HCT116 (cell line): ENCODE data around the gene AK3. TPM values are rescaled to one million over a fixed set of nuclear protein-coding genes. Genes with fewer than 3 reads are reported as not detected.

Experiments used
- ATAC-seq: fragments of 200-7000 bp; cut with Tn5 transposase; 2 replicates; pipeline ENCODE4 v1.9.1; 2020; ENCODE audit warnings: mild to moderate bottlenecking, moderate library complexity
- Bru-seq: library from RNA; stranded (reverse); fragments of 400-500 nt; gene quantifications from one replicate; lab custom pipeline; 2021; lab: Mats Ljungman, UMichigan
- BruChase-seq, 2 experiments: library from RNA; stranded (reverse); fragments of 400-500 nt; gene quantifications; one replicate each; lab custom pipeline; 2021; lab: Mats Ljungman, UMichigan
- BruUV-seq: library from RNA; stranded (reverse); fragments of 400-500 nt; replicated peaks from 2 replicates; lab custom pipeline; 2021; lab: Mats Ljungman, UMichigan
- CTCF ChIA-PET: fragments of 300-600 bp; sonication (Branson Sonifier 250); formaldehyde crosslinking; loops from one replicate; lab custom pipeline; 2021; ENCODE audit warnings: antibody characterized with exemption; lab: Charles Lee
- POLR2A ChIA-PET: fragments of 300-600, 350-600 bp; sonication (Branson Sonifier 250); formaldehyde crosslinking; loops from one replicate; lab custom pipeline; 2021; ENCODE audit warnings: antibody characterized with exemption; lab: Charles Lee
- RAD21 ChIA-PET, 2 experiments: fragments of 300-600 bp; sonication (Branson Sonifier 250); formaldehyde crosslinking; loops; one replicate each; lab custom pipeline; 2023; ENCODE audit warnings: low total read pairs in 2 of 2; ENCODE audit not compliant: uncharacterized antibody in 2 of 2, unreplicated experiment in 2 of 2, low non-redundant PET in 1 of 2; lab: Charles Lee
- DNase-seq: peaks from one replicate; pipeline ENCODE4 v3.0.0-alpha.2; 2010; ENCODE audit warnings: low read depth, low spot score
- H2AFZ ChIP-seq: fragments of 200-600 bp; shearing (Covaris generic), sonication (generic); 2 replicates; pipeline ENCODE4 v1.6.1; 2017; ENCODE audit warnings: low read depth, mixed run types, mixed read lengths, antibody characterized with exemption, low read length; ENCODE audit not compliant: poor library complexity, severe bottlenecking
- H3K27ac ChIP-seq: 2 replicates; pipeline ENCODE4 v1.5.1; 2012; ENCODE audit warnings: low read depth, low read length
- H3K27me3 ChIP-seq: fragments of 200-600 bp; sonication (generic); 2 replicates; pipeline ENCODE4 v1.6.1; 2016; ENCODE audit warnings: mixed run types, low read length, mixed read lengths; ENCODE audit not compliant: insufficient read depth
- H3K36me3 ChIP-seq, 2 experiments: fragments of 200-500 bp in 1 of 2; fragments of 200-600 bp in 1 of 2; sonication (Bioruptor generic) in 1 of 2; sonication (generic) in 1 of 2; 2 replicates each; pipeline versions ENCODE4 v1.5.1 to v1.6.1; 2014 to 2016; ENCODE audit warnings: low read length in 2 of 2, inconsistent platforms in 1 of 2, mixed read lengths in 1 of 2, mixed run types in 1 of 2; ENCODE audit not compliant: insufficient read depth in 2 of 2, control insufficient read depth in 1 of 2
- H3K4me1 ChIP-seq, 2 experiments: fragments of 200-600 bp in 1 of 2; sonication (generic) in 1 of 2; 2 replicates each; pipeline versions ENCODE4 v1.5.1 to v1.6.1; 2012 to 2017; ENCODE audit warnings: low read length in 2 of 2, inconsistent platforms in 1 of 2, mild to moderate bottlenecking in 1 of 2, mixed read lengths in 1 of 2, mixed run types in 1 of 2, moderate library complexity in 1 of 2; ENCODE audit not compliant: insufficient read depth in 2 of 2, control insufficient read depth in 1 of 2
- H3K4me2 ChIP-seq: fragments of 200-600 bp; sonication (generic); 2 replicates; pipeline ENCODE4 v1.6.1; 2017; ENCODE audit warnings: mixed run types, low read length, mixed read lengths
- H3K4me3 ChIP-seq, 2 experiments: fragments of 200-600 bp in 1 of 2; sonication (generic) in 1 of 2; replicated peaks in 1 of 2; 2 replicates each; pipeline ENCODE4 v1.5.1; 2011 to 2016; ENCODE audit warnings: low read length in 2 of 2, control low read depth in 1 of 2, low read depth in 1 of 2, mild to moderate bottlenecking in 1 of 2, mixed read lengths in 1 of 2, mixed run types in 1 of 2
- H3K79me2 ChIP-seq: fragments of 200-600 bp; sonication (generic); 2 replicates; pipeline ENCODE4 v1.6.1; 2017; ENCODE audit warnings: mild to moderate bottlenecking, mixed run types, low read length, moderate library complexity, mixed read lengths; ENCODE audit not compliant: insufficient read depth
- H3K9ac ChIP-seq: fragments of 200-600 bp; sonication (generic); 2 replicates; pipeline ENCODE4 v1.6.1; 2016; ENCODE audit warnings: low read length, mixed read lengths
- H3K9me2 ChIP-seq: fragments of 200-600 bp; sonication (generic), shearing (Covaris generic); 2 replicates; pipeline ENCODE4 v1.6.1; 2017; ENCODE audit warnings: mixed run types, mild to moderate bottlenecking, moderate library complexity; ENCODE audit not compliant: insufficient read depth
- H3K9me3 ChIP-seq, 2 experiments: fragments of 200-500 bp in 1 of 2; fragments of 200-600 bp in 1 of 2; sonication (Bioruptor generic) in 1 of 2; sonication (generic) in 1 of 2; 2 replicates each; pipeline ENCODE4 v1.6.1; 2014 to 2017; ENCODE audit warnings: low read length in 2 of 2, mixed read lengths in 2 of 2, inconsistent platforms in 1 of 2, low read depth in 1 of 2, mild to moderate bottlenecking in 1 of 2, mixed run types in 1 of 2, moderate library complexity in 1 of 2; ENCODE audit not compliant: control insufficient read depth in 1 of 2, insufficient read depth in 1 of 2
- H4K20me1 ChIP-seq: fragments of 200-600 bp; sonication (generic), shearing (Covaris generic); 2 replicates; pipeline ENCODE4 v1.6.1; 2017; ENCODE audit warnings: mixed run types, mild to moderate bottlenecking, moderate library complexity; ENCODE audit not compliant: insufficient read depth
- ATF3 ChIP-seq: IDR thresholded peaks from 2 replicates; pipeline ENCODE4 v1.6.1; 2012
- CBX3 ChIP-seq: IDR thresholded peaks from 2 replicates; pipeline ENCODE4 v1.6.1; 2012; ENCODE audit warnings: low read depth
- CEBPB ChIP-seq: IDR thresholded peaks from 2 replicates; pipeline ENCODE4 v1.6.1; 2012; ENCODE audit warnings: low read depth
- CTCF ChIP-seq, 3 experiments: fragments of 200-600 bp in 1 of 3; sonication (generic) in 1 of 3; IDR thresholded peaks in 2 of 3; conservative IDR thresholded peaks in 1 of 3; 2 replicates each; pipeline ENCODE4 v1.5.1; 2012 to 2017; ENCODE audit warnings: low read depth in 2 of 3, low read length in 2 of 3, antibody characterized with exemption in 1 of 3, borderline replicate concordance in 1 of 3, control low read depth in 1 of 3, mild to moderate bottlenecking in 1 of 3, mixed read lengths in 1 of 3, mixed run types in 1 of 3, moderate library complexity in 1 of 3; ENCODE audit not compliant: insufficient read depth in 1 of 3
- EGR1 ChIP-seq: IDR thresholded peaks from 2 replicates; pipeline ENCODE4 v1.6.1; 2012; ENCODE audit warnings: low read depth
- EZH2 ChIP-seq: fragments of 200-600 bp; sonication (generic); IDR thresholded peaks from 2 replicates; pipeline ENCODE4 v1.6.1; 2017; ENCODE audit warnings: antibody characterized with exemption, mixed run types
- EZH2phosphoT487 ChIP-seq: fragments of 200-600 bp; IDR thresholded peaks from 2 replicates; pipeline ENCODE4 v1.6.1; 2018; ENCODE audit warnings: antibody characterized with exemption, borderline replicate concordance
- JUND ChIP-seq: IDR thresholded peaks from 2 replicates; pipeline ENCODE4 v1.6.1; 2012
- MAX ChIP-seq: IDR thresholded peaks from 2 replicates; pipeline ENCODE4 v1.6.1; 2012
- POLR2A ChIP-seq: IDR thresholded peaks from 2 replicates; pipeline ENCODE4 v1.7.0; 2011; ENCODE audit warnings: borderline replicate concordance; ENCODE audit not compliant: insufficient read depth, insufficient read length; ENCODE audit errors: extremely low read depth
- POLR2AphosphoS5 ChIP-seq: IDR thresholded peaks from 2 replicates; pipeline ENCODE4 v1.6.1; 2011; ENCODE audit warnings: mild to moderate bottlenecking, low read depth, low read length, moderate library complexity
- RAD21 ChIP-seq: IDR thresholded peaks from 2 replicates; pipeline ENCODE4 v1.6.1; 2012; ENCODE audit warnings: low read depth, mild to moderate bottlenecking
- SP1 ChIP-seq: IDR thresholded peaks from 2 replicates; pipeline ENCODE4 v1.6.1; 2012; ENCODE audit warnings: low read depth
- SRF ChIP-seq: IDR thresholded peaks from 2 replicates; pipeline ENCODE4 v1.6.1; 2012; ENCODE audit warnings: low read depth
- YY1 ChIP-seq: IDR thresholded peaks from 2 replicates; pipeline ENCODE4 v1.6.1; 2011; ENCODE audit warnings: low read length, low read depth, moderate library complexity, mild to moderate bottlenecking; ENCODE audit not compliant: insufficient replicate concordance; ENCODE audit errors: extremely low read depth
- ZFX ChIP-seq: fragments of 450-650 bp; IDR thresholded peaks from 2 replicates; pipeline ENCODE4 v1.6.1; 2017
- intact Hi-C: fragments of 100-400 bp; cut with micrococcal nuclease; formaldehyde crosslinking; loops from 2 replicates; pipeline ENCODE4 v1.10.0; 2022
- long read RNA-seq: library from polyadenylated mRNA; unstranded; transcript quantifications from one replicate; pipeline ENCODE4 v2.0.0, GENCODE V29; 2021; ENCODE audit not compliant: unreplicated experiment
- polyA plus RNA-seq: library from polyadenylated mRNA; unstranded; fragments of >200 nt; gene quantifications from 2 replicates; pipeline ENCODE4 v1.2.1, GENCODE V29; 2012; ENCODE audit warnings: missing spikeins
- total RNA-seq: library from RNA; stranded (reverse); gene quantifications from one replicate; pipeline ENCODE4 v1.2.1, GENCODE V29; 2021; ENCODE audit not compliant: unreplicated experiment
- TF ChIP-seq, protein P1 (sequence below): IDR thresholded peaks from 2 replicates; pipeline ENCODE4 v1.6.1; 2012; ENCODE audit warnings: low read depth

The AK3 gene
- total RNA-seq (43.0 TPM), Bru-seq, nascent RNA (percentile 78 among the genes with signal in this experiment), BruChase-seq, experiment 1, labeled RNA remaining after a 6-hour chase (percentile 90 among the genes with signal in this experiment), BruChase-seq, experiment 2, labeled RNA remaining after a 2-hour chase (percentile 87 among the genes with signal in this experiment)
- polyA plus RNA-seq: 22.0 and 22.3 TPM in 2 replicates
- long read RNA-seq, transcript AK3-202 (5 exons, 2,736 nt): major isoform, 60 of 75 reads
- long read RNA-seq, partial matches to known transcripts: 0 of 75 reads
- long read RNA-seq, other reads (novel, unspliced or antisense): 13 of 75 reads

GRCh38 chr9:4740638-4741364, at the start of gene AK3:
Gene AK3, minus strand, starts transcription at chr9:4741202. Its CDS starts 115 bp downstream, at chr9:4741087.
- Histone ChIP-seq H3K79me2 (peaks cover 49% of the 10 kb centered on the region), H4K20me1 (no peaks in the 10 kb centered on the region), H3K27me3 (no peaks in the 10 kb centered on the region), H3K4me1 (peaks cover 27 to 45% of the 10 kb centered on the region in 2 experiments), H3K9ac (peak within 1 kb of the TSS; percentile 86), H2AFZ (no peak within 1 kb of the TSS), H3K27ac (peak within 1 kb of the TSS; percentile 84), H3K4me2 (peak within 1 kb of the TSS; percentile 92), H3K4me3 (peak within 1 kb of the TSS; percentile 65 to 91), H3K36me3 (no peaks in the 10 kb centered on the region), H3K9me3 (no peaks in the 10 kb centered on the region), H3K9me2 (no peaks in the 10 kb centered on the region)
- peak; percentile 44 for DNase-seq
- BruUV-seq: no TSS peak
- ChIA-PET CTCF (interaction anchor here (1.1 to 2.1 kb wide), 2 partner anchors 9 to 12 kb away, joined by 5 read pairs; no protein-coding TSS in a partner anchor), RAD21 (no interaction called here), POLR2A (interaction anchor here (1.3 kb wide), 2 partner anchors 8 to 61 kb away, joined by 3 read pairs; partner anchors contain the start of gene CDC37L1)
- intact Hi-C loops: no loop called here
- ATAC-seq: peak; percentile 90
- TF ChIP-seq EZH2phosphoT487 (no peak), POLR2AphosphoS5 (peak; percentile 93), CTCF (IDR thresholded peaks at IDR 0.05 in 2 of 3, conservative IDR thresholded peaks at IDR 0.05 in 1 of 3; ENCODE audit: borderline replicate concordance in 1 of 3, insufficient read depth in 1 of 3, low read depth in 2 of 3, low read length in 2 of 3) (peak in 1 of 3 experiments; percentile 14; a peak in 1 of 6 replicates), EZH2 (no peak), POLR2A (no peak), ZFX (peak; percentile 99), YY1 (peak; percentile 37), RAD21 (peak; percentile 42; the same call in 1 of the 2 replicates), EGR1 (peak; percentile 36; the same call in 1 of the 2 replicates), MAX (peak; percentile 58), CEBPB (no peak; the same call in 1 of the 2 replicates), SP1 (no peak), ATF3 (no peak), JUND (no peak), CBX3 (no peak), SRF (no peak)
- TF ChIP-seq, protein P1, sequence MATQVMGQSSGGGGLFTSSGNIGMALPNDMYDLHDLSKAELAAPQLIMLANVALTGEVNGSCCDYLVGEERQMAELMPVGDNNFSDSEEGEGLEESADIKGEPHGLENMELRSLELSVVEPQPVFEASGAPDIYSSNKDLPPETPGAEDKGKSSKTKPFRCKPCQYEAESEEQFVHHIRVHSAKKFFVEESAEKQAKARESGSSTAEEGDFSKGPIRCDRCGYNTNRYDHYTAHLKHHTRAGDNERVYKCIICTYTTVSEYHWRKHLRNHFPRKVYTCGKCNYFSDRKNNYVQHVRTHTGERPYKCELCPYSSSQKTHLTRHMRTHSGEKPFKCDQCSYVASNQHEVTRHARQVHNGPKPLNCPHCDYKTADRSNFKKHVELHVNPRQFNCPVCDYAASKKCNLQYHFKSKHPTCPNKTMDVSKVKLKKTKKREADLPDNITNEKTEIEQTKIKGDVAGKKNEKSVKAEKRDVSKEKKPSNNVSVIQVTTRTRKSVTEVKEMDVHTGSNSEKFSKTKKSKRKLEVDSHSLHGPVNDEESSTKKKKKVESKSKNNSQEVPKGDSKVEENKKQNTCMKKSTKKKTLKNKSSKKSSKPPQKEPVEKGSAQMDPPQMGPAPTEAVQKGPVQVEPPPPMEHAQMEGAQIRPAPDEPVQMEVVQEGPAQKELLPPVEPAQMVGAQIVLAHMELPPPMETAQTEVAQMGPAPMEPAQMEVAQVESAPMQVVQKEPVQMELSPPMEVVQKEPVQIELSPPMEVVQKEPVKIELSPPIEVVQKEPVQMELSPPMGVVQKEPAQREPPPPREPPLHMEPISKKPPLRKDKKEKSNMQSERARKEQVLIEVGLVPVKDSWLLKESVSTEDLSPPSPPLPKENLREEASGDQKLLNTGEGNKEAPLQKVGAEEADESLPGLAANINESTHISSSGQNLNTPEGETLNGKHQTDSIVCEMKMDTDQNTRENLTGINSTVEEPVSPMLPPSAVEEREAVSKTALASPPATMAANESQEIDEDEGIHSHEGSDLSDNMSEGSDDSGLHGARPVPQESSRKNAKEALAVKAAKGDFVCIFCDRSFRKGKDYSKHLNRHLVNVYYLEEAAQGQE: no peak
